ENCODE data around the gene APPL2.

Gene APPL2, protein sequence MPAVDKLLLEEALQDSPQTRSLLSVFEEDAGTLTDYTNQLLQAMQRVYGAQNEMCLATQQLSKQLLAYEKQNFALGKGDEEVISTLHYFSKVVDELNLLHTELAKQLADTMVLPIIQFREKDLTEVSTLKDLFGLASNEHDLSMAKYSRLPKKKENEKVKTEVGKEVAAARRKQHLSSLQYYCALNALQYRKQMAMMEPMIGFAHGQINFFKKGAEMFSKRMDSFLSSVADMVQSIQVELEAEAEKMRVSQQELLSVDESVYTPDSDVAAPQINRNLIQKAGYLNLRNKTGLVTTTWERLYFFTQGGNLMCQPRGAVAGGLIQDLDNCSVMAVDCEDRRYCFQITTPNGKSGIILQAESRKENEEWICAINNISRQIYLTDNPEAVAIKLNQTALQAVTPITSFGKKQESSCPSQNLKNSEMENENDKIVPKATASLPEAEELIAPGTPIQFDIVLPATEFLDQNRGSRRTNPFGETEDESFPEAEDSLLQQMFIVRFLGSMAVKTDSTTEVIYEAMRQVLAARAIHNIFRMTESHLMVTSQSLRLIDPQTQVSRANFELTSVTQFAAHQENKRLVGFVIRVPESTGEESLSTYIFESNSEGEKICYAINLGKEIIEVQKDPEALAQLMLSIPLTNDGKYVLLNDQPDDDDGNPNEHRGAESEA

DNA sequence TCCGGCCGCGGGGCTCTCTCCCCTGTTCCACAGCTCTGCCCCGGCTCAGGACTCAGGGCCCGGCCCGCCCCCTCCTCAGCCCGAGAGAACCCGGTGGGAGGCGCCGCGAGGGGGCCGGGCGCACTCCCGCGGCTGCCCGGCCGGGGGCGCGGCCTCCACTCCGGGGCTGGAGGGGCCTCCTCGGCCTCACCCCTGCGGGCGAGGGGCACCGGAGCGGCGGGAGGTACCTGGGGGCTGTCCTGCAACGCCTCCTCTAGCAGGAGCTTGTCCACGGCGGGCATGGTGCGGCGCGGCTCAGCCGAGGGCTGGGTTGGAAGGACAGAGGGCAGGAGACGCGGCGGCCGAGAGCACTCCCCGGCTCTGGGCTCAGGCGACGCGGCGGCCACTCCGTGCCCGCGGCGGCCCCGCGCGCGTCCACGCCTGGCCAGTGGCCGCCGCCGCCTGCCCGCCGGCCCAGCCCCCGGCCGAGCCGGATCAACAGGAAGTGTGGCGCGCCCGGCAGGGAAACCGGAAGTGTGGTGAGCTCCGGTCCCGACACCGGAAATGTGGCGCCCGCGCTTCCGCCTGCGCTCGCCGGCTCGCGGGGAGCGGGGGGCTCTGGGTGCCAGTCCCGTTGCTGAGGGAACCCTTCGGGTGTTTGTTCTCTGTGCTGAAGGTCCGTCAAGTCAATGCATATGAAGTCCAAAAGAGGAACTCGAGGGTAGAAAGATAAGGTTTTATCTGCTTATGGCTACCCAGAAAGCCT is at the start of gene APPL2:
APPL2 (minus strand) TSS at position 443 of the 745 bp plus-strand sequence; CDS start at position 281, 162 bp downstream.
- in situ Hi-C loops (cut with MboI; ENCODE audit: low sequenced_read_pairs) = no loop called here

DNA sequence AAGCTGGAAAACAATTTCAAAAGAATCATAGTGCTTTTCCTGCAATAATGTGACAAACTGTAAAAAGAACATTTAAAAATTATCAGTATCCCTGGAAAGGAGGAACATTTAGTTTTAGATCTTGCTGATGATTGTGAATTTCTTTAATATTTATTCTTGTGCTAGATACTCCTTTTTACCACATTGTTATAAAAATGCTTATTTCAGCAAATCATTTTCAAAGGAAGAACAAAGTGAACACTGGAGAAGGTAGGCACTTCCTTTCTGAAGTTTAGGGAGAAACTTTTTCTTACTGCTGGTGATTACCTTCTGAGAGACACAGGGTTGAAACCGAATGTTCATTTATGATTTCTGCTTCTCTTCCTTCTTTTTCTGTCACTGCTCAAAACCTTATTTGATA is 49.4 kb upstream of the APPL2 start:
- in situ Hi-C loops (cut with MboI; ENCODE audit: low sequenced_read_pairs) = no loop called here

DNA sequence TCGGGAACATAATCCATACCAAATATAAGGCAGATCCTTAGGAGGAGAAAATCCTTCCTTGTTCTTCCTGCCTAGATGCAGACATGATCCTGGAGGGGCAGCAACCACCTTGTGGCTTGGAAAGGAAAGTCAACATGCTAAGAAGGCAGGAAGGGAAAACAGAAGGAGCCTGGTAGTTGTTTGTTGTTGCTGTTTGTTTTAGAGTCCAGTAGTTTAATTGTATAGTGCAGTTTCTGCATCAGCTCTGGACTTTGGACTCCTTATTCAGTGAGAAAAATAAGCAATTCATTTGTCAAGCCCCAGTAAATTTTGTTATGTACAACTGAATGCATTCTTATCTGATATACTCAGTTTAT is 45.7 kb upstream of the APPL2 start:
- in situ Hi-C loops (cut with MboI; ENCODE audit: low sequenced_read_pairs) = no loop called here

DNA sequence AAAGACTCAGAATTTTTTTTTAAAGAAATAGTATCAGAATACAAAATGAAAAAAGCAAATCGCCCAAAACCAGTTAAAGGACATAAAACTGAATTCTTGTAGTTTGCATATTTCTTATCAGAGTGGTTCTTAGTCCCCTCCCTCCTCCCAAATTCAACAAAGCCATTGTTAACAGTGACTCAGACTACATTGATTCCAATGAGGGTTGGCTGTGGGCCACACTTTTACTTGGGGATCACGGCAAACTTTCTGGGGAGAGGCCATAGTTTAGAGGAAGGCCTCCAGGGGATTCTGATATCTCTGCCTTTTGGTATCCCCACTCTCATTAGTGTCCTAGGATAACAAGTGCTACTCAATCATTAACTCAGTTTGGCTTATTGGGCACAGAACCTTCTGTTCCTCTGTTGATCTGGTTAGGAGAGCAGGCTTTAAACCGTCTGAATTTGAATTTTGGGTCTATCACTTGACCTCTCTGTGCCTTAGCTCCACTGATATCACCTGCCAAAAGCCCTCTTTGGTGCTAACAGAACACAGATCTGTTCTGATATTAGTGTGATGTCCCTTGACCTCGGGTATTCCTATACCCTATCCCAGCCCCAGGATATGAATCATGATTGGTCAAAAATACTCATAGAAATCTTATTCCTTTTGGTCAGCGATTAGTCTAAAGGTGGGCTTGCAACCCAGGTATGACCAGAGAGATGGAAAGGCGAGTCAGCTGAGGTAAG is 45.2 kb upstream of the APPL2 start:
- in situ Hi-C loops (cut with MboI; ENCODE audit: low sequenced_read_pairs) = no loop called here

DNA sequence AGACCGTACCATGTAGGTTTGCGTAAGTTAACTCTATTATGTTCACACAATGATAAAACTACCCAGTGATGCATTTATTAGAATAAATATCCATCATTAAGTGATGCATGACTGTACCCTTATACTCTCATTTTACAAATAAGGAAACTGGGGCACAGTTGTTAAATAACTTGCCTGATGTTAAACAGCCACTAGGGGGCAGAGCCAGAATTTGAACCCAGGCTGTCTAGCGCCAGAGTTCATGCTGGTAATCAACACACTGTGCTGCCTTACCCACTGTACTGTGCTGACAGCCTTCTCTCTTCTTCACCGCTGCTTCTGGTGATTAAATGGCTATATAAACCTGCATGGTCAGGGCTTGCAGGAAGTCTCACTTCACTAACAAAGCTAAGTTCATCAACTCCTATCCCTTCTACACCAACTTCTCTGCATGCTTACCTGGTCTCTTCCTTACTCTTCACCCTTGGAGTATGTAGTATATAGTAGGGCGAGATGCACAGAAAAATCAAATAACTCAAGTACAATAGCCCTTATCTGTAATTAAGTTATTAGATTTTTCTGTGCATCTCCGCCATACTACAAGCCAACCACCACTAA is 43.6 kb upstream of the APPL2 start:
- in situ Hi-C loops (cut with MboI; ENCODE audit: low sequenced_read_pairs) = no loop called here

DNA sequence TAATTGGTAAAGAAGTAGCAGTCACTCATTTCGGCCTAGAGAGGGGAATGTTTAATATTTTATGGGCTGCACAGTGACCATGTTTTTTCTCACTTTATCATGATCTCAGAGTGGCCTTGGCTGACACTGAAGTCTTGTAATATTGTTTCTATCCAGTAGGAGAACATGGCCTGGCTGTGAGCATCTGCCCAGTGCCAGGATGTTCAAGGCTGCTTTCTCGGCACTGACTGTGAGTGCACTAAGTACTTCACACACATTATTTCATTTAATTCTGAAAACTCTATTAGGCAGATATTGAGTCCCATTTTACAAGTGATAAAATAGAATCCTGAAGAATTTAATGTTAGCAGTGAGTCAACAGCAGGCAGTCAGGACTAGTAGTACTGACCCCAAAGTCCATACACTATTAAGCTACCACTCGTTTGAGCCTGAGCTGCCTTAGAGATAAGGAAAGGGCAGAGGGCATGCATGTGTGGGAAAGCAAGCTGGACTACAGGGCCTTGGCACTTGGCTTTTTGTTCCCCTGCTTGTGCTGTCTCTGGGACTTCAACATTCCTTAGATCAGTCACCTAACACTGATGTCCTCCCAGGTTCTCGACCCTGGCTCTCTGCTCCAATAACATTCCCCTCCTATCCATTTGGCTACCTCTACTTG is 42.2 kb upstream of the APPL2 start:
- in situ Hi-C loops (cut with MboI; ENCODE audit: low sequenced_read_pairs) = no loop called here

DNA sequence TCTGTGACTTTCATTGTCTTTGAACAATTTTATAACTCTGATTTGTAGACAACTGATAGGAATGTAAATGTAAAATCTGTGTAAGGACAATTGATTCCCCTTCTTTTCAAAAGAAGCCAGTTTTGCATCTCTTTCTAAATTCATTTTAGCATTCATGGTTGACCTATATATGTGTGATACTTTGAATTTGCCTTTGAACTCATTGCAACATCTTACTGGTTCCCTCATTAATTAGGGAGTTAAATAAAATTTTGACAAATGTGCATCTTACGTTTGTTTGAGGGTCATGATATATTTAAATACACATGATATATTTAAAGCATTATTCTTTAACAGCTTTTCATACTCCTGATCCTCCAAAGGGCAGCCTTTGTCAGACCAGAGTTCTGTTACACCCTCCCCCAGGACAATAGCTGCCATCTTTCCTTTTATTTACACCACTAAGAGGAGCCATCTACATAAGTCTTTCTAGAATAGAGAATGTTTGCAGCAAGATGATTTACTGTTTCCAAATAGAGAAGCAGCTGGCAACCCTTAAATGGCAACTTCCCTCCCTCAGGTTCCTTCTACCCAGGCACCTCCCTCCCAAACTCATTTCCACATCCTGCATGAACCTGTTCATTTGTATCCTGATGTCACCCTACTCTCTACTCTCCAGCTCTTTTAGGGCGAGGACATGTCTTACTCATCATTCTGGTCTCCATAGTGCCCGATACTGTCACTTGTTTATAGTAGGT is 40.2 kb upstream of the APPL2 start:
- in situ Hi-C loops (cut with MboI; ENCODE audit: low sequenced_read_pairs) = no loop called here

DNA sequence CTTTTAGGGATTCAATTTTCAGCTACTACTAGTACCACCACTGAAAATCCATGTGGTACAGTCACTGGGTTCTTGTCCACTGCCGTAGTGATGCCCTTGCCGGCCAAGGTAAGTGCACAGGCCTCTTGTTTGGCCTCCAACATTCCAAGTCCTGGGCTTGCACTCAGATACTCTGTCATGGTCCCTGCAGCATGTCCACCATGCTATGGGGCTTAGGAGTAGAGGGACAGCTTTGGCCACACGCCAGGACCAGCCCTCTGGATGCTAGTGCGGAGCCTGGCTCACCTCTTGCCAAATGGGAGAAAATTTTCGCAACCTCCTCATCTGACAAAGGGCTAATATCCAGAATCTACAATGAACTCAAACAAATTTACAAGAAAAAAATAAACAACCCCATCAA is 38.6 kb upstream of the APPL2 start:
- in situ Hi-C loops (cut with MboI; ENCODE audit: low sequenced_read_pairs) = no loop called here

DNA sequence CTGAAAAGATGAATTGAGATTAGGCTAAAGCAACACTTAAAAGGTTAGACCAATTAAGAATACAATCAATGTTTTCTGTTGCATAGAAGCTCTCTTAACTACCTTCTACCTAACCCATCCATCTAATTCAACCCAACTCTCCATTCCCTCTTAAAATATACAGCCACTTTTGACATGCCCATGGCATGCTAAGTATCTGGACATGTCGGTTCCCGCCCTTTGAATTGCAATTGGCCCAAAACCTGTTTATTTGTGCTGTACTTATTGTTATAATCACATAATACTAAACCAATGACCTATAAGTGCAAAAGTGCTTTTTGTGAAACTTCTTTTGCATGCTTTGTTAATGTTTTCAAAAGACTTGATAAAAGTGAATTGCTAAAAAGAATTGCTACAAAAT is 37.6 kb upstream of the APPL2 start:
- in situ Hi-C loops (cut with MboI; ENCODE audit: low sequenced_read_pairs) = no loop called here

DNA sequence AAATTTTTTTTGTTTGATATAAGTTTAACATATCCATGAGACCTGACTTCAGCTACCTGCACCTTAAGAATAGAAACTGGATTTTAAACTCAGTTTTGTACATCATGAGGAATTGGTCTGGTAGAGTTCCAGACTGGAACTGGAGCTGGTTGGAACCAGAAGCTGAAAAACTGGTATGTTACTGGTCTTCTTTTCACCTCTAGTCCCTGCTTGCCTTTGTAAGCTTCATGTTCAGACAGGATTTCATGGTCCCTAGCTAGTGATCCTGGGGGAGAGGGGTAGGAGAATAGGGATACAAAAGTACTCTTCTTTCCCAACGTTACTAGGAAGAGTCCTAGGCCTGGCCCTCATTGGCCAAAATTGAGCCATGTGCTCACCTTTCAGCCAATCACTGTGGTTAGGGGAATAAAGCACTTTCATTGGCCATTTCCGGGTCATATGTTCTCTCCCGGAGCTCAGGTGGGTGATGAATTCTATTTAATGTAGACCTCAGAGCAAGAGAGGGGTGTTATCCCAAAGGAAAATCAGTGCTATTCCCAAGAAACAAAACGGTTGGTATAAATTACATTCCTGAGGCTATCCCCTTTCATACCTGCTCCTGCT is 36.9 kb upstream of the APPL2 start:
- in situ Hi-C loops (cut with MboI; ENCODE audit: low sequenced_read_pairs) = no loop called here

DNA sequence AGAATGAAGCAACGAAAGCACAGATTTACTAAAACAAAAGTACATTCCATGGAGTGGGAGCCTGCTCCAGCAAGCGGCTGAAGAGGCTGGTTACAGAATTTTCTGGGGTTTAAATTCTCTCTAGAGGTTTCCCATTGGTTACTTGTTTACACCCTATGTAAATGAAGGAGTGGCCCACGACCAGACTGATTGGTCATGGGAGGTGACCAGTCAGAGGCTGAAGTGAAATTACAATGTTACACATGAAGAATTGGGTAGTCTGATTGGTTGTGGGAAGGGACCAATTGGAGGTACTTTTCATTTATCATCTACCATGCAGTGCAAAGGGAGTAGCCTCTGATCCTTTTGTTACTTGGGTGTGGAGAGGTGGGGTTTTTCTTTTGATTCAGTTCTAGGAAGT is 36.2 kb upstream of the APPL2 start:
- in situ Hi-C loops (cut with MboI; ENCODE audit: low sequenced_read_pairs) = no loop called here

DNA sequence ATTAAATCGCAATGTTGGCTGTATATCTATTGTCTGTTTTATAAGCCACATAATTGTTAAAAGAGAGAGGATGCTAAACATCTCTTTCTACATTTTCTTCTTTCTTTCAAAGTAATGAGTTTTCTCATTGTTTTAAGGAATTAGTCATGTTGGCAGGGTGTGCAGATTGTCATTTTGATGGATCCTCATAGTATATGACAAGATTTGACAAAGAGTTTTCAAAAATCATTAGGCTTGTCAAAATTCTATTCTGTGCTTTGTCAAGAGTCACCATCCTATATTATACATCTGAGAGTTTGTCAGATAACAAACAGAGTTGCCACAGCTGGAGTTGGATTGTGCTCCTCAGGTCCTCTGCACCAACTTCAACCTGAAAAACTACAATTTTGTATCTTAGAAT is 35.4 kb upstream of the APPL2 start:
- in situ Hi-C loops (cut with MboI; ENCODE audit: low sequenced_read_pairs) = no loop called here

DNA sequence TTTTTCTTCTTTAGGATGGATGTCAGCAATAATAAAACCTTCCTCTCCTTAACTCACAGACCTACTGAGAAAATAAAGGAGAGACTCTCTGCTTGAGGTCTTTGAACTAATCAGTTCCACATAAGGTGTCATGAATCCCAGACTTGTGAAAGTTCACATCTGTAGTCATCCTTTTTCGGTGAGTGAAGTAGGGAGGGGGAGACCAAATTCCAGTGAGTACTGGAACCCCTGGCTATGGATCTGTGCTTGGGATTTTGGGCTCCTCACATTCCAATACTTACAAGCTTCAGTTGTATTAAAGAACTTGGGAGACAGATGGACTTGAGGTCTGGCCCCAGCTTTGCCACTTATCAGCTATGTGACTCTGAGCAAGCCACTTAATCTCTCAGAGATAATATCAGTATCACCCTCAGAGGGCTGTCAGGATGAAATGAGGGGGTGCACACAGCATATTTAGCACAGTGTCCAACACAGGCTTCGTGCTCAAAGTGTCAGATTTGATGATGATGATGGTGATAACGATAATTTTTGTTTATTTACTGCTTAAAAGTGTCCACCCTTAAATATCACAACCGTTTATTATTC is 34.8 kb upstream of the APPL2 start:
- in situ Hi-C loops (cut with MboI; ENCODE audit: low sequenced_read_pairs) = no loop called here

DNA sequence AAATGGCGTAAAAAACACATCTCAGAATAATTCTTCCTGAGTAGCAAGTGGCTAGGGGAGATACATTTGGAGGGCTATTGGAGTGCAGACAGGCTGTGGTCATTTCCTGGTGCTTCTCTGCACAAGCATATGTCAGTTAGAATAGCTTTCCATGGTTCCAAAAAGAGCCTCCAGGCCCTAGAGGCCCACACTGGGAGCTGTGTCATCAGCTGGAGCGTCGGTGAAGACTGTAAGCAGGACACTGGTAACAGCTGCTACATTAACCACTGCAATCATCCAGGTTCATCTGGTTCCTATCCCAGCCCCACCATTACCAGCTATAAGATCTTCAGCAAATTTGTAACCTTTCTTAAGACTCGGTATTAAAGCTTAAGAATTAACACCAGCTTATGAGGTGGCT is 31.7 kb upstream of the APPL2 start:
- in situ Hi-C loops (cut with MboI; ENCODE audit: low sequenced_read_pairs) = no loop called here

DNA sequence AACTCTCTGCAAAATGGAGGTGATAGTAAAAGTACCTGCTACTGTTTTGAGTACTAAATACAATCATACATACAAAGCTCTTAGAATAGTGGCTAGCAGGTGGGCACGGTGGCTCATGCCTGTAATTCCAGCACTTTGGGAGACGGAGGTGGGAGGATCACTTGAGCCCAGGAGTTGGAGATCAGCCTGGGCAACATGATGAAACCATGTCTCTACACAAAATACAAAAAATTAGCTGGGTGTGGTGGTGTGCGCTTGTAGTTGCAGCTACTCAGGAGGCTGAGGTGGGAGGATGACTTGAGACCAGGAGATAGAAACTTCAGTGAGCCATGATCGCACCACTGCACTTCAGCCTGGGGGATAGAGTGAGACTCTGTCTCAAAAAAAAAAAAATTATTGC is 28.8 kb upstream of the APPL2 start:
- in situ Hi-C loops (cut with MboI; ENCODE audit: low sequenced_read_pairs) = no loop called here

DNA sequence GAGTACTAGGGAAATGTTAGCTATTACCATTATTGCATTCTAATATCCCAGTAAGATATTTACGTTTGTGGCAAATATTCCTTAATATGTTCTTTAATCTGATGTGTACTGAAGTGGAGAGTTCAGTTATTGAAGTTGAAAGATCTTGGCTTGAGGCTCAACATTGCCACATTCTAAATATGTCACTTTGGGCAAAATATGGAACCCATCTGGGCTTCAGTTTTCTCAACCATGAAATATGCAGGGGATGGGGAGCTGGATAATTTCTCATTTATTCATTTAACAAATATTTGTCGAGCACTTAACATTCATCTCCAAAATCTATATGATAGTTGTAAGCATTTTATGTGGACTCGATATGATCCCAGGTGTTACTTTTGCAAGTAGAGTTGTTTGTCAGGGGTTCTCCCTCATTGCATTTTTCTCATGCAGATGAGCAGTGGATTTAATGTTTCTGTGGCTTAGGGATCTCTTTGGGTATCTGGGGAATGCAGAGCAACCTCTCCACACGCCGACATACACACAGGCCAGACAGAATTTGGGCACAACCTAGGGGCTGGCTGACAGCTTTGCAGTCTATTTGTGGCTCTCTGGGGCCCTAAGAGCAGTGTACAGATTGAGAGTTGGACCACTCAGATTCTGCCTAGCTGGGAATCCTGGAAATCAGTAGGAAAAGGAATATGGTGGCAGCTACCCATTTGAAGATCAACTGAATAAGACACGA is 26.6 kb upstream of the APPL2 start:
- in situ Hi-C loops (cut with MboI; ENCODE audit: low sequenced_read_pairs) = no loop called here

DNA sequence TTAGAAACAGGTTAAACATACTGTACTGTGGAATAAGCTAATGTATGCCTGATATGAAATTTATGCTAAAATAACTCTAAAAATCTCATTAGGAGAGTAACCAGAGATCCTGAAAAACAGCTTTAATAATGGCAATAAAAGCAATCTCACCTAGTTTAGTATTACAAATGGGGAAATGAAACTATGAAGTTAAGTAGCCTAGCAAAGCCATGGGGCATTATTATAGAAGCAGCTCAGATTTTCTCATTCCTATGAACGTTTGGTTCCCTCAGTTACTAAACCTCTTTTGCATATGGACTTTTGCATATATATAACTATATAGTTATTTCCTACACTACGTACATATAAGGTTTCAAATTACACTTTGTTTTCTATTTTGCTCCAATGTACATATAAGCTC is 25.0 kb upstream of the APPL2 start:
- in situ Hi-C loops (cut with MboI; ENCODE audit: low sequenced_read_pairs) = no loop called here

DNA sequence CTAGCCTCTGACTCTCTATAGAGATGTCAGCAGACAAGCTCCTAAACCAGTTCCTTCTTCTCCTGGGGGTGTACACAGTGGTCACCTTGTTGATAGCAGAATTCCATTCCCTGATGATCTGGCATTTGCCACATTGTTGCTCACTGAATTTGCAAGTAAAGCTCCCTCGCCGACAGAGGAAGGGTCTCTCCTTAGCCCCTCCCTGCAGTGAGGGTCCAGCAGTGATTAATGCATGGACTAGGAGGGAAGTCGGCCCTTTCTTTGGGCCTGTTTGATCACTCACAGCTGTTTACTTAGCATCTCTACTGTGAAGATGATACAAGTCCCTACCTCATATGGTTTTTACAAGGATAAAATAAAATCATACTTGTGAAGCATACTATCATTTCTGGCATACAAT is 23.3 kb upstream of the APPL2 start:
- in situ Hi-C loops (cut with MboI; ENCODE audit: low sequenced_read_pairs) = no loop called here

Measured in hTERT RPE-1 (cell line).